Smooth muscle cell (in vitro differentiated cells): ENCODE results near the gene CMIP. TPM values are rescaled to one million over a fixed set of nuclear protein-coding genes. Genes with fewer than 3 reads are reported as not detected.

Source experiments
- DNase-seq: peaks from one replicate; lab custom pipeline; 2025; ENCODE audit not compliant: unreplicated experiment; lab: John Stamatoyannopoulos, UW
- H2AFZ ChIP-seq: fragments of 200-600 bp; sonication (generic); 2 replicates; pipeline ENCODE4 v1.6.0; 2016; ENCODE audit warnings: antibody characterized with exemption, low read depth, mild to moderate bottlenecking
- H3F3A ChIP-seq: fragments of 200-600 bp; sonication (generic); 2 replicates; pipeline ENCODE4 v1.6.0; 2017; ENCODE audit warnings: antibody characterized with exemption, low read depth
- H3K27ac ChIP-seq: fragments of 200-600 bp; sonication (generic); 2 replicates; pipeline ENCODE4 v1.5.1; 2016; ENCODE audit warnings: low read depth, mild to moderate bottlenecking
- H3K27me3 ChIP-seq: fragments of 200-600 bp; sonication (generic); 2 replicates; pipeline ENCODE4 v1.6.1; 2016; ENCODE audit warnings: low read depth, mild to moderate bottlenecking
- H3K36me3 ChIP-seq: fragments of 200-600 bp; sonication (generic); 2 replicates; pipeline ENCODE4 v1.5.1; 2016; ENCODE audit warnings: low read depth
- H3K4me1 ChIP-seq: fragments of 200-600 bp; sonication (generic); 2 replicates; pipeline ENCODE4 v1.5.1; 2016; ENCODE audit warnings: low read depth
- H3K4me2 ChIP-seq: fragments of 200-600 bp; sonication (generic); 2 replicates; pipeline ENCODE4 v1.6.0; 2016; ENCODE audit warnings: mild to moderate bottlenecking
- H3K4me3 ChIP-seq: fragments of 200-600 bp; sonication (generic); 2 replicates; pipeline ENCODE4 v1.5.1; 2016; ENCODE audit warnings: mild to moderate bottlenecking
- H3K79me2 ChIP-seq: fragments of 200-600 bp; sonication (generic); 2 replicates; pipeline ENCODE4 v1.6.0; 2016; ENCODE audit warnings: low read depth, mild to moderate bottlenecking
- H3K9ac ChIP-seq: fragments of 200-600 bp; sonication (generic); 2 replicates; pipeline ENCODE4 v1.6.0; 2016; ENCODE audit warnings: low read depth
- H3K9me3 ChIP-seq: fragments of 200-600 bp; sonication (generic); replicated peaks from 2 replicates; pipeline ENCODE4 v1.5.1; 2016; ENCODE audit warnings: low read depth
- H4K20me1 ChIP-seq: fragments of 200-600 bp; sonication (generic); 2 replicates; pipeline ENCODE4 v1.6.0; 2016; ENCODE audit warnings: low read depth
- CTCF ChIP-seq: fragments of 200-600 bp; sonication (generic); IDR thresholded peaks from 2 replicates; pipeline ENCODE4 v1.5.1; 2017; ENCODE audit warnings: borderline replicate concordance, mild to moderate bottlenecking, antibody characterized with exemption; ENCODE audit not compliant: insufficient read depth, poor library complexity, severe bottlenecking
- WGBS: methylation state at CpG from one replicate; pipeline ENCODE4 v1.1.7; 2016; ENCODE audit warnings: low lambda C conversion rate; 5-methylcytosine and 5-hydroxymethylcytosine counted together
- polyA plus RNA-seq: library from polyadenylated mRNA; unstranded; fragments of >200 nt; fragmentation: Nextera tagmentation; extraction: Ambion mirVana; gene quantifications from 2 replicates; pipeline ENCODE4 v1.2.1, GENCODE V29; 2016
- total RNA-seq: library from RNA; depleted of rRNA; stranded (reverse); fragments of >200 nt; gene quantifications from 2 replicates; pipeline ENCODE4 v1.2.3, GENCODE V29; 2014

Gene CMIP
- total and polyA plus RNA-seq, 2 experiments from 2014 or later = 2.5 to 44.5 TPM

- no peak overlapping the region for H3K27ac ChIP-seq
- H3K79me2 ChIP-seq = no peaks in the 10 kb centered on the region
- no peak overlapping the region for H2AFZ ChIP-seq
- no peaks in the 10 kb centered on the region for H3K4me1 ChIP-seq
- no peaks in the 10 kb centered on the region for H3K36me3 ChIP-seq
- DNase-seq = no peak
- H3F3A ChIP-seq = no peaks in the 10 kb centered on the region
- no peaks in the 10 kb centered on the region for H4K20me1 ChIP-seq
- H3K4me2 ChIP-seq = no peak overlapping the region
- no peak overlapping the region for H3K9ac ChIP-seq
- 52% methylated on average over 1 of the region's 1 CpG for WGBS
- H3K4me3 ChIP-seq = no peak overlapping the region
- H3K27me3 ChIP-seq = no peaks in the 10 kb centered on the region
- H3K9me3 ChIP-seq = no peaks in the 10 kb centered on the region
- no peak for TF ChIP-seq CTCF
Measured at GRCh38 chr16:81424771-81425170, 19.8 kb upstream of the CMIP start.

GRCh38 chr16:81427219-81427618 is 17.4 kb upstream of the CMIP start:
- no peak overlapping the region for H2AFZ ChIP-seq
- no peaks in the 10 kb centered on the region for H4K20me1 ChIP-seq
- H3K4me2 ChIP-seq = no peak overlapping the region
- no peaks in the 10 kb centered on the region for H3K36me3 ChIP-seq
- H3K9ac ChIP-seq = no peak overlapping the region
- H3K27ac ChIP-seq = no peak overlapping the region
- 89% methylated on average over 6 of the region's 6 CpGs for WGBS
- H3K27me3 ChIP-seq = no peaks in the 10 kb centered on the region
- H3K9me3 ChIP-seq = no peaks in the 10 kb centered on the region
- no peak for TF ChIP-seq CTCF
- H3K4me1 ChIP-seq = no peaks in the 10 kb centered on the region
- H3K4me3 ChIP-seq = no peak overlapping the region
- peaks cover 5% of the 10 kb centered on the region for H3F3A ChIP-seq
- no peaks in the 10 kb centered on the region for H3K79me2 ChIP-seq
- no peak for DNase-seq

- H2AFZ ChIP-seq = no peak overlapping the region
- DNase-seq = no peak
- no peaks in the 10 kb centered on the region for H3K9me3 ChIP-seq
- no peak overlapping the region for H3K4me3 ChIP-seq
- no peak overlapping the region for H3K9ac ChIP-seq
- 57% methylated on average over 3 of the region's 3 CpGs for whole genome bisulfite sequencing
- no peaks in the 10 kb centered on the region for H3K79me2 ChIP-seq
- H4K20me1 ChIP-seq = no peaks in the 10 kb centered on the region
- no peak overlapping the region for H3K27ac ChIP-seq
- peaks cover 5% of the 10 kb centered on the region for H3F3A ChIP-seq
- TF ChIP-seq CTCF = peak; percentile 44
- H3K36me3 ChIP-seq = no peaks in the 10 kb centered on the region
- no peaks in the 10 kb centered on the region for H3K27me3 ChIP-seq
- no peaks in the 10 kb centered on the region for H3K4me1 ChIP-seq
- no peak overlapping the region for H3K4me2 ChIP-seq
Measured at GRCh38 chr16:81429045-81429521, 15.5 kb upstream of the CMIP start.
